Measurements from ENCODE around the gene MTRF1.

- no peak for TF ChIP-seq CTCF (IDR thresholded peaks at IDR 0.05)
- TF ChIP-seq POLR2A (IDR thresholded peaks at IDR 0.05), result no peak
These were observed 5.8 kb downstream of the MTRF1 start for GRCh38 chr13:41257535-41257934.
